HCT116 (cell line): ENCODE measurements around the gene IQCH. TPM values are rescaled to one million over a fixed set of nuclear protein-coding genes. Genes with fewer than 3 reads are reported as not detected.

Experiments used
- ATAC-seq: fragments of 200-7000 bp; cut with Tn5 transposase; 2 replicates; pipeline ENCODE4 v1.9.1; 2020; ENCODE audit warnings: mild to moderate bottlenecking, moderate library complexity
- BruUV-seq: library from RNA; stranded (reverse); fragments of 400-500 nt; replicated peaks from 2 replicates; lab custom pipeline; 2021; lab: Mats Ljungman, UMichigan
- CTCF ChIA-PET: fragments of 300-600 bp; sonication (Branson Sonifier 250); formaldehyde crosslinking; loops from one replicate; lab custom pipeline; 2021; ENCODE audit warnings: antibody characterized with exemption; lab: Charles Lee
- POLR2A ChIA-PET: fragments of 300-600, 350-600 bp; sonication (Branson Sonifier 250); formaldehyde crosslinking; loops from one replicate; lab custom pipeline; 2021; ENCODE audit warnings: antibody characterized with exemption; lab: Charles Lee
- RAD21 ChIA-PET, 2 experiments: fragments of 300-600 bp; sonication (Branson Sonifier 250); formaldehyde crosslinking; loops; one replicate each; lab custom pipeline; 2023; ENCODE audit warnings: low total read pairs in 2 of 2; ENCODE audit not compliant: uncharacterized antibody in 2 of 2, unreplicated experiment in 2 of 2, low non-redundant PET in 1 of 2; lab: Charles Lee
- DNase-seq: peaks from one replicate; pipeline ENCODE4 v3.0.0-alpha.2; 2010; ENCODE audit warnings: low read depth, low spot score
- H2AFZ ChIP-seq: fragments of 200-600 bp; shearing (Covaris generic), sonication (generic); 2 replicates; pipeline ENCODE4 v1.6.1; 2017; ENCODE audit warnings: low read depth, mixed run types, mixed read lengths, antibody characterized with exemption, low read length; ENCODE audit not compliant: poor library complexity, severe bottlenecking
- H3K27ac ChIP-seq: 2 replicates; pipeline ENCODE4 v1.5.1; 2012; ENCODE audit warnings: low read depth, low read length
- H3K27me3 ChIP-seq: fragments of 200-600 bp; sonication (generic); 2 replicates; pipeline ENCODE4 v1.6.1; 2016; ENCODE audit warnings: mixed run types, low read length, mixed read lengths; ENCODE audit not compliant: insufficient read depth
- H3K36me3 ChIP-seq, 2 experiments: fragments of 200-500 bp in 1 of 2; fragments of 200-600 bp in 1 of 2; sonication (Bioruptor generic) in 1 of 2; sonication (generic) in 1 of 2; 2 replicates each; pipeline versions ENCODE4 v1.5.1 to v1.6.1; 2014 to 2016; ENCODE audit warnings: low read length in 2 of 2, inconsistent platforms in 1 of 2, mixed read lengths in 1 of 2, mixed run types in 1 of 2; ENCODE audit not compliant: insufficient read depth in 2 of 2, control insufficient read depth in 1 of 2
- H3K4me1 ChIP-seq, 2 experiments: fragments of 200-600 bp in 1 of 2; sonication (generic) in 1 of 2; 2 replicates each; pipeline versions ENCODE4 v1.5.1 to v1.6.1; 2012 to 2017; ENCODE audit warnings: low read length in 2 of 2, inconsistent platforms in 1 of 2, mild to moderate bottlenecking in 1 of 2, mixed read lengths in 1 of 2, mixed run types in 1 of 2, moderate library complexity in 1 of 2; ENCODE audit not compliant: insufficient read depth in 2 of 2, control insufficient read depth in 1 of 2
- H3K4me2 ChIP-seq: fragments of 200-600 bp; sonication (generic); 2 replicates; pipeline ENCODE4 v1.6.1; 2017; ENCODE audit warnings: mixed run types, low read length, mixed read lengths
- H3K4me3 ChIP-seq, 2 experiments: fragments of 200-600 bp in 1 of 2; sonication (generic) in 1 of 2; replicated peaks in 1 of 2; 2 replicates each; pipeline ENCODE4 v1.5.1; 2011 to 2016; ENCODE audit warnings: low read length in 2 of 2, control low read depth in 1 of 2, low read depth in 1 of 2, mild to moderate bottlenecking in 1 of 2, mixed read lengths in 1 of 2, mixed run types in 1 of 2
- H3K79me2 ChIP-seq: fragments of 200-600 bp; sonication (generic); 2 replicates; pipeline ENCODE4 v1.6.1; 2017; ENCODE audit warnings: mild to moderate bottlenecking, mixed run types, low read length, moderate library complexity, mixed read lengths; ENCODE audit not compliant: insufficient read depth
- H3K9ac ChIP-seq: fragments of 200-600 bp; sonication (generic); 2 replicates; pipeline ENCODE4 v1.6.1; 2016; ENCODE audit warnings: low read length, mixed read lengths
- H3K9me2 ChIP-seq: fragments of 200-600 bp; sonication (generic), shearing (Covaris generic); 2 replicates; pipeline ENCODE4 v1.6.1; 2017; ENCODE audit warnings: mixed run types, mild to moderate bottlenecking, moderate library complexity; ENCODE audit not compliant: insufficient read depth
- H3K9me3 ChIP-seq, 2 experiments: fragments of 200-500 bp in 1 of 2; fragments of 200-600 bp in 1 of 2; sonication (Bioruptor generic) in 1 of 2; sonication (generic) in 1 of 2; 2 replicates each; pipeline ENCODE4 v1.6.1; 2014 to 2017; ENCODE audit warnings: low read length in 2 of 2, mixed read lengths in 2 of 2, inconsistent platforms in 1 of 2, low read depth in 1 of 2, mild to moderate bottlenecking in 1 of 2, mixed run types in 1 of 2, moderate library complexity in 1 of 2; ENCODE audit not compliant: control insufficient read depth in 1 of 2, insufficient read depth in 1 of 2
- H4K20me1 ChIP-seq: fragments of 200-600 bp; sonication (generic), shearing (Covaris generic); 2 replicates; pipeline ENCODE4 v1.6.1; 2017; ENCODE audit warnings: mixed run types, mild to moderate bottlenecking, moderate library complexity; ENCODE audit not compliant: insufficient read depth
- ATF3 ChIP-seq: IDR thresholded peaks from 2 replicates; pipeline ENCODE4 v1.6.1; 2012
- EGR1 ChIP-seq: IDR thresholded peaks from 2 replicates; pipeline ENCODE4 v1.6.1; 2012; ENCODE audit warnings: low read depth
- EZH2 ChIP-seq: fragments of 200-600 bp; sonication (generic); IDR thresholded peaks from 2 replicates; pipeline ENCODE4 v1.6.1; 2017; ENCODE audit warnings: antibody characterized with exemption, mixed run types
- FOSL1 ChIP-seq: IDR thresholded peaks from 2 replicates; pipeline ENCODE4 v1.6.1; 2012; ENCODE audit warnings: low read depth
- POLR2A ChIP-seq: IDR thresholded peaks from 2 replicates; pipeline ENCODE4 v1.7.0; 2011; ENCODE audit warnings: borderline replicate concordance; ENCODE audit not compliant: insufficient read depth, insufficient read length; ENCODE audit errors: extremely low read depth
- POLR2AphosphoS5 ChIP-seq: IDR thresholded peaks from 2 replicates; pipeline ENCODE4 v1.6.1; 2011; ENCODE audit warnings: mild to moderate bottlenecking, low read depth, low read length, moderate library complexity
- RAD21 ChIP-seq: IDR thresholded peaks from 2 replicates; pipeline ENCODE4 v1.6.1; 2012; ENCODE audit warnings: low read depth, mild to moderate bottlenecking
- SRF ChIP-seq: IDR thresholded peaks from 2 replicates; pipeline ENCODE4 v1.6.1; 2012; ENCODE audit warnings: low read depth
- ZBTB33 ChIP-seq: IDR thresholded peaks from 2 replicates; pipeline ENCODE4 v1.6.1; 2011; ENCODE audit warnings: mild to moderate bottlenecking, low read length, moderate library complexity; ENCODE audit not compliant: insufficient replicate concordance; ENCODE audit errors: extremely low read depth
- intact Hi-C: fragments of 100-400 bp; cut with micrococcal nuclease; formaldehyde crosslinking; loops from 2 replicates; pipeline ENCODE4 v1.10.0; 2022
- total RNA-seq: library from RNA; stranded (reverse); gene quantifications from one replicate; pipeline ENCODE4 v1.2.1, GENCODE V29; 2021; ENCODE audit not compliant: unreplicated experiment

The IQCH gene
- total RNA-seq, 1 experiment from 2014 or later: 4.6 TPM

GRCh38 chr15:67463488-67463887 is 208.9 kb downstream of the IQCH start:
- Histone ChIP-seq H3K4me1 (no peaks in the 10 kb centered on the region), H3K79me2 (no peaks in the 10 kb centered on the region), H3K4me2 (no peak overlapping the region), H3K27ac (no peak overlapping the region), H2AFZ (no peak overlapping the region), H3K9me3 (no peaks in the 10 kb centered on the region), H4K20me1 (no peaks in the 10 kb centered on the region), H3K9me2 (no peaks in the 10 kb centered on the region), H3K4me3 (no peak overlapping the region), H3K27me3 (no peaks in the 10 kb centered on the region), H3K9ac (no peak overlapping the region), H3K36me3 (no peaks in the 10 kb centered on the region)
- ATAC-seq (no peak), DNase-seq (no peak)
- ChIA-PET POLR2A (no interaction called here), CTCF (no interaction called here), RAD21 (no interaction called here)
- intact Hi-C loops: no loop called here
- BruUV-seq: no TSS peak
- TF ChIP-seq POLR2AphosphoS5: no peak
- TF ChIP-seq RAD21: no peak
- no peak for TF ChIP-seq ZBTB33
- no peak for TF ChIP-seq EGR1
- no peak for TF ChIP-seq ATF3
- TF ChIP-seq SRF: no peak
- TF ChIP-seq EZH2: no peak
- no peak for TF ChIP-seq POLR2A
- TF ChIP-seq FOSL1: no peak
